Ishikawa (cell line): Measurements from ENCODE around the gene ACTR3.

ENCODE experiments used
- CEBPB ChIP-seq: IDR thresholded peaks from 2 replicates; pipeline ENCODE4 v1.6.1; 2012
- EP300 ChIP-seq: IDR thresholded peaks from 2 replicates; pipeline ENCODE4 v1.6.1; 2012; ENCODE audit warnings: borderline replicate concordance
- FOXM1 ChIP-seq: IDR thresholded peaks from 2 replicates; pipeline ENCODE4 v1.6.1; 2012; ENCODE audit warnings: low read depth, borderline replicate concordance
- NFIC ChIP-seq: IDR thresholded peaks from 2 replicates; pipeline ENCODE4 v1.6.1; 2012
- RAD21 ChIP-seq: IDR thresholded peaks from 2 replicates; pipeline ENCODE4 v1.6.1; 2012; ENCODE audit warnings: low read depth
- TAF1 ChIP-seq: IDR thresholded peaks from 2 replicates; pipeline ENCODE4 v1.6.1; 2012; ENCODE audit warnings: low read depth, mild to moderate bottlenecking
- TCF12 ChIP-seq: IDR thresholded peaks from 2 replicates; pipeline ENCODE4 v1.6.1; 2012; ENCODE audit warnings: low read depth
- TF ChIP-seq, protein P1 (sequence below): IDR thresholded peaks from 2 replicates; pipeline ENCODE4 v1.6.1; 2012; ENCODE audit warnings: low read depth, mild to moderate bottlenecking
- TF ChIP-seq, protein P2 (sequence below): IDR thresholded peaks from 2 replicates; pipeline ENCODE4 v1.6.1; 2012

DNA sequence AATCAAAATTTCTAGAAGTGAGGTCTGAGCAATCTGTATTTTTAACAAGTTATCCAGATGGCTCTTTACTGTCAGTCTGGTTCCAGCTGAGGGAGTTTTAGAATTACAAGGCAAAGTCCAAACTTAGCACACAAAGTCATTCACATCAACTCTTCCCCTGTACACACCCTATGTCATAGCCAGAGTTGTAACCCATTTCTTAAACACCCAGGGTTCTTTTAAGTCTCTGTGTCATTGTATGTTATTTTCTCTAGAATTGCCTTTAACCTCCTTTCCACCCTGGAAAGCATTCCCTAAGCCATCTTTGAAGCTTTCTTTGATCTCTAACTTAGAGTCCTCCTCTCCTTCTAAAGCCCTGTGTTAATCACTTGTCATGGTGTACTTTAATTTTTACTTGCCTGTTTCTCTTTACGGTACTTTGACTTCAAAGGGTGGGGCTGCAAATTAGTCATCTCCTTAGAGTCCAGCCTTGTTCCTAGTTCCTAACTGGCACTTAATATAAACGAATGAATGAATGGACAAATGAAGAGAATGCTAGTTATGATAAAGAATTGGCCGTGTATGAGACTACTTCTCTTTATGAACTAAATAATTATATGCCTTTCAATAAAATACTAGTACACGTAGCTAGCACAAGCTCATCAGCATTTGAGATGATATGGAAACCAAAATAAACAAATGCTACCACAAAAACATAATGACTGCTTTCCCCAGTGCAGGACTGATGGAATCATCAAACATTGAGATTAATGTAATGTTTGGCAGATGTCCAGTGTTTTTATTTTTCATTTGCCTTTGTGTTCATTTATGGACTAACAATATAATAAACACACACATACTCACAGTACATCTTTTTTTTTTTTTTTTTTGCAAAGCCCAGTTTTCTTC lies 11.9 kb upstream of the ACTR3 start:
- no peak for TF ChIP-seq CEBPB
- TF ChIP-seq, protein P1, sequence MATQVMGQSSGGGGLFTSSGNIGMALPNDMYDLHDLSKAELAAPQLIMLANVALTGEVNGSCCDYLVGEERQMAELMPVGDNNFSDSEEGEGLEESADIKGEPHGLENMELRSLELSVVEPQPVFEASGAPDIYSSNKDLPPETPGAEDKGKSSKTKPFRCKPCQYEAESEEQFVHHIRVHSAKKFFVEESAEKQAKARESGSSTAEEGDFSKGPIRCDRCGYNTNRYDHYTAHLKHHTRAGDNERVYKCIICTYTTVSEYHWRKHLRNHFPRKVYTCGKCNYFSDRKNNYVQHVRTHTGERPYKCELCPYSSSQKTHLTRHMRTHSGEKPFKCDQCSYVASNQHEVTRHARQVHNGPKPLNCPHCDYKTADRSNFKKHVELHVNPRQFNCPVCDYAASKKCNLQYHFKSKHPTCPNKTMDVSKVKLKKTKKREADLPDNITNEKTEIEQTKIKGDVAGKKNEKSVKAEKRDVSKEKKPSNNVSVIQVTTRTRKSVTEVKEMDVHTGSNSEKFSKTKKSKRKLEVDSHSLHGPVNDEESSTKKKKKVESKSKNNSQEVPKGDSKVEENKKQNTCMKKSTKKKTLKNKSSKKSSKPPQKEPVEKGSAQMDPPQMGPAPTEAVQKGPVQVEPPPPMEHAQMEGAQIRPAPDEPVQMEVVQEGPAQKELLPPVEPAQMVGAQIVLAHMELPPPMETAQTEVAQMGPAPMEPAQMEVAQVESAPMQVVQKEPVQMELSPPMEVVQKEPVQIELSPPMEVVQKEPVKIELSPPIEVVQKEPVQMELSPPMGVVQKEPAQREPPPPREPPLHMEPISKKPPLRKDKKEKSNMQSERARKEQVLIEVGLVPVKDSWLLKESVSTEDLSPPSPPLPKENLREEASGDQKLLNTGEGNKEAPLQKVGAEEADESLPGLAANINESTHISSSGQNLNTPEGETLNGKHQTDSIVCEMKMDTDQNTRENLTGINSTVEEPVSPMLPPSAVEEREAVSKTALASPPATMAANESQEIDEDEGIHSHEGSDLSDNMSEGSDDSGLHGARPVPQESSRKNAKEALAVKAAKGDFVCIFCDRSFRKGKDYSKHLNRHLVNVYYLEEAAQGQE, result no peak
- no peak for TF ChIP-seq NFIC
- TF ChIP-seq FOXM1, result no peak
- TF ChIP-seq EP300, result no peak
- TF ChIP-seq TAF1, result no peak
- TF ChIP-seq, protein P2, sequence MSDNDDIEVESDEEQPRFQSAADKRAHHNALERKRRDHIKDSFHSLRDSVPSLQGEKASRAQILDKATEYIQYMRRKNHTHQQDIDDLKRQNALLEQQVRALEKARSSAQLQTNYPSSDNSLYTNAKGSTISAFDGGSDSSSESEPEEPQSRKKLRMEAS, result no peak
- no peak for TF ChIP-seq RAD21
- TF ChIP-seq TCF12, result no peak
